Measurements from ENCODE around the gene KIF12.
"Not testable (repeated sequence)": the region's sequence is repeated elsewhere in the genome, so short reads cannot be mapped to it uniquely, and the experiment has no call there.

The KIF12 gene

DNA sequence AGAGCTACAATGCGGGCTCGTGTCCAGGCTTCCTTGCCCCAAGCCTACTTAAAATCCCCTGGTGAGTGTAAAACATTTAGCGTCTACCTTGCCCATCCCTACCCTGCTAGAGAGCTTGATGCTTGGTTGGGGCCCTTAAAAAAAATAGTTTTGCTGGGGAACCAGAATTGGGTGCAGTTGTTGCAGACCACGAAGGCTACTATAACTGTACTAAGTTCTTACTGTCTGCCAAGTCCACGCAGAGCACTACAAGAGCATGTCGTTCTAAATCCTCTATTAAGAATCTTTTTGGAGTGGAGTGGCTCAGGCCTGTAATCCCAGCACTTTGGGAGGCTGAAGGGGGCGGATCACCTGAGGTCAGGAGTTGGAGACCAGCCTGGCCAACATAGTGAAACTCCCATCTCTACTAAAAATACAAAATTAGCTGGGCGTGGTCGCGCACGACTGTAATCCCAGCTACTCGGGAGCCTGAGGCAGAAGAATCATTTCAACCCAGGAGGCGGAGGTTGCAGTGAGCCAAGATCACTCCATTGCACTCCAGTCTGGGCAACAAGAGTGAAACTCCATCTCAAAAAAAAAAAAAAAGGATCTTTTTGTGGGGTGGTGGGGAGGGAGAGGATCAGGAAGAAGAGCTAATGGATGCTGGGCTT is 16.2 kb downstream of the KIF12 start:
- DNase-seq, result not testable (repeated sequence)

DNA sequence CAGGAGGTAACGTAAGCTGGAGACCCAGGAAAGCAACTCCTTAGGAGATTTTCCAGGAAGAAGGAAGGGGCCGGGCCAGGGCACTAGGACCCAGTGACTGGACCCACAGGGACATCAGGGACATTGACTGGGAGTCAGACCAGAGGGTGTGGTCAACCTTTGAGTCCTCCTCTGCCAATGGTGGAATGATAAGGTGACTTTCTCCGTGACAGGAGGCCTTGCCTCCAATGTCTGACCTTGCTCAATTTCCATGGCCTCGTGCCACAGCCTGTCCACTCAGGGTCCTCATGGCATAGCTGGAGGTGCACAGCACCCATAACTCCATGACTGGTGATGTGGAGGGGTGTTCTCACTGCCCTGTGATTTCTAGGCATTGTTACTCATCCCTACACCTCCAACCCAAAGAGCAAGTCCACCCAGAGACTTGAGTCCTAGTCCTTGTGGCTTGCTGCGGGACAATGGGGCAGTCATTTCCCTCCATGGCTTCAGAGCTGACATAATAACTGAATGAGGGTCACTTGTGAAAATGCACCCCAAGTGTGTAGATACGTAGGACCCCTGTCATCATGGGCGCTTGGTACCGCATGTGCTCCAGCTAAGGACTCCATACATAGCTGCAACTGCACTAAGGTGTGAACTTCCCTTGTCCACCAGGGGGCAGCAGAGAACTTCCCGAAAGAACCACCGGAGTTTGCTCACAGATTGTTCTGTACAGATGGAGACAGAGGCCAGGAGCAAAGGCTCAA is 16.9 kb downstream of the KIF12 start:
- DNase-seq, result peak; percentile 77

DNA sequence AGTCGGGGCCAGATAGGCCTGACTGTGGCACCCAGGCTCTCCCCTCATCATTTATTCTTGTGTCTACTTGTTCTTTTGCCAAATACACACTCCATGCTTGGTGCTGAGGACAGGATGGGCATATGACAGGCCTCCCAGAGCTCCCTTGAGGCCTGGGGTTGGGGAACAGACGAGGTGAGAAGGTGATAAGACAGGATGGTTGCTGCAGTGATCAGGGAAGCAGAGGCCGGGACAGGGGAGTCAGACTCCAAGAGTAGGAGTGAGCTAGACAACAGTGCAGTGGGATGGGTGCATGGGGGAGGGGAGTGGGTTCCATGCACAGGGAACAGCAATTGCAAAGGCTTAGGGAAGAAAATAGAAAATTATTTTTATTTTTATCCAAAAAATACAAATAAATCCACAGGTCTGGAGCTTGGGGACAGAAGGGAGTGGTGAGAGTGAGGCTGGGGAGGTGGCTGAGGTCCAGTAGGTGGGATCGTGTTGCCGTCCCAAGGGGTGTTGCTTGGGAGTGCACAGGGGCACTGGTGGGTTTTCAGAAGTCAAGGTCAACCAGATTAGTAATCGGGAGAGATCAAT is 17.6 kb downstream of the KIF12 start:
- no peak for DNase-seq

- no peak for DNase-seq
These were observed 18.2 kb downstream of the KIF12 start for GRCh38 chr9:114080773-114081440.

DNA sequence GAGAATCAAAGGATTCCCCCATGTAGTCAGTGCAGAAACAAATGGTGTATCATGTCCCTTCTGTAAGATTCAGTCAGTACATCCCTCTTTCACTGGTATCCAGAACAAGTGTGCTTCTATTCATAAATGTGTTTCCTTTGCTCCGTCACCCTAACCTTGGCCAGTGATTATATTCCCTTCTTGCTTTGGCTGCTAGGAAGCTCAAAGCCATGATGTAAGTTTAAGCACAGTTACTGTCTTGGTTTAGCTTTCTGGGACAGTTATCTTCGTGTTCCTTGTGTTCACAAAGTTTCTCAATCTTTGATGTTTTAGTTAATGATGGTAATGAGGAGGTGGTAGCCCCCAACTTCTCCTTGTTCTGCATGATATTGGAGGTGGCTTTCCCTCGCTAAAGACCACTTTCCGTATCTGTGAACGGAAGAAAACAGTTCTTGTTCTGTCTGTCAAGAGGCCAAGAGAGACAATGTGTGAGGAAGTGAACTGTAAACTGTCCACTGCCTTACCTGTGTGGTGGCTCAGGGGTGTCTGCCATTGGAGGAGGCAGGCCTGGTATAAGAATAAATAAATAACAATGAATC is 18.8 kb downstream of the KIF12 start:
- DNase-seq, result no peak

GRCh38 chr9:114078781-114079156 is 20.3 kb downstream of the KIF12 start:
- DNase-seq, result no peak

DNA sequence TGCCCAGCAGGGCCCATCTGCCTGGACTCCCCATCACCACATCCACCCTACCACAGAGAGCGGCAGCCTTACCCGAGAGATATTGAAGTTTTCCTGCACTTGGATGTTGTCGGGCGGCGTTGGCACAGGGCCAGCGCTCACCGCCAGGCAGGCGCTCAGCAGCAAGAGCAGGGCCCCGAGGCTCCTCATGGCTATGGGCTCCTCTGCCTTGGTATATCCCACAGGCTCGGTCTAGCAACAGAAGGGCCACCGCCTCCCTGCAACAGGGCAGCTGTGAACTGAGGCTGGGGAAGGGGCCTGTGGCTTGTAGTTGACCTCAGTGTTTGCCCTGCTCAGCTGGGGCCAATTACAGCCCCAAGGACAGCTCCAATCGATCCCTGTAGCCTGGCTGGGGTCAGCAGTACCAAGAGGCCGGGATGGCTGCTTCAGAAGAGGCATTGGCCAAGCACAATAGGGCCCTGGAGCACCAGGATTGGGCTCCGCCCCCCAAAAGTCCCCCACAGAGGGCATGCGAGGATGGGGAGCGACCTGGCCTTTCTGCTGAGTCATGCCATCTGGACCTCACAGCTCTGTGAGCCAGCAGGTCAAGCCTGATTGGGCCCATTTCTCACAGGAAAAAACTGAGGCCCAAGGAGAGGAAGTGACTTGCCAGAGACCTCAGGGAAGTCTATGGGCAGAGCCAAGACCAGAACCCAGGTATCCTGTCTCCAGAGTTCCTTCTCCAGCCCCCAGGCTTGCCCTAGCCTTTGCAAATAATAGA is 20.9 kb downstream of the KIF12 start, which contains the start of gene AMBP:
TSS of gene AMBP (minus strand) at position 280 of the 760 bp plus-strand sequence. CDS start at position 189, 91 bp downstream.
- DNase-seq, result peak; percentile 16

- no peak for DNase-seq
These were observed 21.8 kb downstream of the KIF12 start for GRCh38 chr9:114077162-114077837.

GRCh38 chr9:114076237-114077161 is 22.6 kb downstream of the KIF12 start:
- DNase-seq, result no peak

- DNase-seq, result no peak
These were observed 23.5 kb downstream of the KIF12 start for GRCh38 chr9:114075602-114076001.

GRCh38 chr9:114072184-114073140 is 26.6 kb downstream of the KIF12 start:
- peak; percentile 88 for DNase-seq

- DNase-seq, result no peak
These were observed 27.8 kb downstream of the KIF12 start for GRCh38 chr9:114071197-114071795.

DNA sequence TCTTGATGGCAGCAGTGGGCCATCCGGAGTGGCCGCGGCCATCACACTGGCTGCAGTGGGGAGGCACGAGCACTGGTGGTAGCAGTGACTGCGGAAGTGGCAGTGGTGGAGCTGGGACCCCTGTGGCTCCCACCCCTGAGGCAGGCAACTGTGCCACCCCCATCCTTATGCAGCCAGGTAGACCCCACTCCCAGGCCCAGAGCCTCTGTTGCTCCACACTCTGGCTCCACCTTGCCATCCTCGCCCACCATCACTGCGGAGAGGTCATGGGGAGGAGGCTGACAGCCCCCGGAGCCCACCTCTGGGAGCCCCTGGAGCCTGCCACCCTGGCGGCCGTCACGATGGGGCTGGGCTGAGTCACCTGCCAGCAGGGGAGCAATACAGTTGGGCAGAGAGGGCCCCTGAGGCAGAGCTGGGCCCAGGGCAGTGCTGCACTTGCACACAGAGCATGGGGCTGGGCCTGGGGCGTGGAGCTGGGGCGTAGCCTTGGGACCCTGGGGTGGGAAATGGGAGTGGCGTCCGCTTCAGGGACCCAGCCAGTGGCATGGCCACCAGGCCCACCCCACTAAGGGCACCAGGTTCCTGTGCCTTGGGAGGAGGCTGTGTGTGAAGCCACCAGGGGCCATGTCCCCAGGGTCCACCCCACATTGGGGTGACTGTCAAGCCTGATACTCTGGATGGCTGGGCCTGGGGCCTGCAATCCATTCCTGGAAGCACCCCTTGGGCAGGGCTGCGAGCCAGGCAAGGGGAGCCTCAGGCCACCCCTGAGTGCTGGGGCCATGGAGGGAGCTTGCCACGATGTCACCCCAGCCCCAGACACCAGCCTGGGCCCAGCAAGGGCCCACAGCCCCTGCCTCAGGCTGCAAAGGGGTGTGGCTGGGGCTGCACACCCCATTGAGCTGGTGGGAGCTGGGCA is 28.6 kb downstream of the KIF12 start:
- no peak for DNase-seq

- DNase-seq, result no peak
These were observed 29.5 kb downstream of the KIF12 start for GRCh38 chr9:114069476-114070187.

- no peak for DNase-seq
These were observed 33.8 kb downstream of the KIF12 start for GRCh38 chr9:114065304-114065703.

DNA sequence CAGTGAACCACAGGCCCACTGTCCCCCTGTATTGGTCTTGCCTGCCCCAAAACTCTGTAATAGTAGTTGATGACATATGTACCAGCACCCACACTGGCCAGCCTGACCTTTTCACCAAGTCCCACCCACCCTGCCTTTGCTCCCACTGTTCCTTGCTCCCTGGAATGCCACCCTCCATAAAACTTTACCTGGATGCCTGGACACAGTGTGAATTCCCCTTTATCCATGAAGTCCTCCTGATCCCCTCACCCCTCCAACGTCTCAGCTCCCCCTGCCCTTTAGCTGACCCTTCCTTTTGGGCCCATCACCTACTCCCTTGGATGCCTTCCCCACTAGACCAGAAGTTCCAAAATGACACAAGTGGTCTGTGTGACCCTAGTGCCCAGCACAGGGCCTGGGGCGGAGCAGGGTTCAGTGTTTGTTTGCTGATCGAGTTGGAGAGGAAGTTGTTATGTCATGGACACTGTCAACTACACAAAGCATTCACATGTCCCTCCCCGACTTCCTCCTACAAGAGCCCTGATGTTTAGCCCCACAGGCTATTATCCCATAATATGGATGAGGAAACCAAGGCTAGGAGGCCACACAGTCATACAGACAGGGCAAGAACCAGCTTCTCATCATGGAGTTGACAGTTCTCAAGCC is 37.1 kb downstream of the KIF12 start:
- no peak for DNase-seq

GRCh38 chr9:114061292-114061691 is 37.8 kb downstream of the KIF12 start:
- DNase-seq, result no peak
